ENCODE data around the gene PDE4D.
"Not testable (repeated sequence)": the region's sequence is repeated elsewhere in the genome, so short reads cannot be mapped to it uniquely, and the experiment has no call there.

PDE4D gene

DNA sequence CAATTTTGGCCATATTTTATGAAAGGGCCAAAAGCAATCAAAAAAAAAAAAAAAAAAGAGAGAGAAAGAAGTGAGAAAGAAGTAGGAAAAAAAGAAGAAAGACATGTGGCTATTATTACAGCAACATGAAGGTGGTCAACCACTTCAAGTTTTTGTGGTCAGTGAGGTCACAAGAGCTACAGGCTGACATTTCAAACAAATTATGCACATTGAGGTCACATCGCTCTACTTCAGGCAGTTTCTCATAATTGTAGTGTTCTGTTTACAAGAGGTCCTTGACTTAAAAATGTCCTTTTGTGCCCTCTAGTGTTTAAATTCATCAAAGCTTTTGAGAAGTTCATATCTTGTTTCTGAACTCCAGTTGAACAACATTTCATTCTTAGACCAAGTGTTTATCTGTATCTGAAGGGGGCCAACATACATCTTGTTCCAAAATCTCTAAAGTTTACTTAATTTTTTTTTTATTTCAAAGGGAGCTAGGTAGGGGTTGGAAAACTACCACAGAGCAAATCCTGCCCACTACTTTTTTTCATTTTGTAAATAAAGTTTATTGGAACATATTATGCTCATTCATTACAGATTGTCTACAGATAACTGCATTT is 513.1 kb downstream of the PDE4D start:
- TF ChIP-seq, protein P1, sequence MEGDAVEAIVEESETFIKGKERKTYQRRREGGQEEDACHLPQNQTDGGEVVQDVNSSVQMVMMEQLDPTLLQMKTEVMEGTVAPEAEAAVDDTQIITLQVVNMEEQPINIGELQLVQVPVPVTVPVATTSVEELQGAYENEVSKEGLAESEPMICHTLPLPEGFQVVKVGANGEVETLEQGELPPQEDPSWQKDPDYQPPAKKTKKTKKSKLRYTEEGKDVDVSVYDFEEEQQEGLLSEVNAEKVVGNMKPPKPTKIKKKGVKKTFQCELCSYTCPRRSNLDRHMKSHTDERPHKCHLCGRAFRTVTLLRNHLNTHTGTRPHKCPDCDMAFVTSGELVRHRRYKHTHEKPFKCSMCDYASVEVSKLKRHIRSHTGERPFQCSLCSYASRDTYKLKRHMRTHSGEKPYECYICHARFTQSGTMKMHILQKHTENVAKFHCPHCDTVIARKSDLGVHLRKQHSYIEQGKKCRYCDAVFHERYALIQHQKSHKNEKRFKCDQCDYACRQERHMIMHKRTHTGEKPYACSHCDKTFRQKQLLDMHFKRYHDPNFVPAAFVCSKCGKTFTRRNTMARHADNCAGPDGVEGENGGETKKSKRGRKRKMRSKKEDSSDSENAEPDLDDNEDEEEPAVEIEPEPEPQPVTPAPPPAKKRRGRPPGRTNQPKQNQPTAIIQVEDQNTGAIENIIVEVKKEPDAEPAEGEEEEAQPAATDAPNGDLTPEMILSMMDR (IDR thresholded peaks at IDR 0.05; ENCODE audit: low read depth, low read length): peak; percentile 47
- H3K4me3 ChIP-seq (ENCODE audit: low read depth, low read length): no peak overlapping the region
- DNase-seq (ENCODE audit: low read depth, low spot score): peak; percentile 85
- in situ Hi-C loops (cut with HindIII; ENCODE audit: low sequenced_read_pairs): no loop called here

DNA sequence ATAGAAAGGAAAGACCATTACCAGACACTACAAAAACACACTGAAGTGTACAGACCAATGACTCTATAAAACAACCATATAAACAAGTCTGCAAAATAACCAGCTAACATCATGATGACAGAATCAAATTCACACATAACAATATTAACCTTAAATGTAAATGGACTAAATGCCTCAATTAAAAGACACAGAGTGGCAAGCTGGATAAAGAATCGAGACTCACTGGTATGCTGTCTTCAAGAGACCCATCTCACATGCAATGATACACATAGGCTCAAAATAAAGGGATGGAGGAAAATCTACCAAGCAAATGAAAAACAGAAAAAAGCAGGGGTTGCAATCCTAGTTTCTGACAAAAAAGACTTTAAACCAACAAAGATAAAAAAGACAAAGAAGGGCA is 519.5 kb downstream of the PDE4D start:
- H3K4me3 ChIP-seq (ENCODE audit: low read depth, low read length); DNase-seq (ENCODE audit: low read depth, low spot score); in situ Hi-C loops (cut with HindIII; ENCODE audit: low sequenced_read_pairs): not testable (repeated sequence)

DNA sequence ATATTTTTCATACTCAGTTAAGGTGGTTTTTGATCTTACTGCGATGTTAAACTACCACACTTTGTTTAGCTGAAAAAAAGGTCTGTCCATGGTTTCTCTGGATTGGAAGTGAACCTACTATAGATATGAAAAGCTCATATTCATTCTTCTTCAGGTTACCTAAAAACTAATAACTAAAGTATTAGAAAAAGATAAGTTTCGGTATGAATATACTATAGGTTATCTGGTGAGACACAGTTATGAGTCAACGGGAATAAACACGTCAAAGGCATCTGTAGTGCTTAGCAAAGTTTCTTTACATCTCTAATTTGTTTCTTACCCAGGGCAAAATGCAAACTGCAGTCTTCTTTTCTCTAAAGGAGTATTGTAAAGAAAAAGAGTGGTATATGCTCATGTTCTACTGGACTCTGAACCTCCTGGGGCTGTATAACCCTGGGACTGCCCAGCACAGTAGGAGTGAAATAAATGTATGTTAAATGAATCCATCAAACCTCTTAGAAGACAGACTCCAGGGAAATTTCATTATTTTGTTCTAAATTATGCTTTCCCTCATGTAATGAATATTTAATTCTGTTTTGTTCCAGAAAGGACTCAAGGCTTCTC is 521.9 kb downstream of the PDE4D start:
- no peak for DNase-seq (ENCODE audit: low read depth, low spot score)
- TF ChIP-seq, protein P1 (IDR thresholded peaks at IDR 0.05; ENCODE audit: low read depth, low read length): no peak
- H3K4me3 ChIP-seq (ENCODE audit: low read depth, low read length): no peak overlapping the region
- in situ Hi-C loops (cut with HindIII; ENCODE audit: low sequenced_read_pairs): no loop called here

DNA sequence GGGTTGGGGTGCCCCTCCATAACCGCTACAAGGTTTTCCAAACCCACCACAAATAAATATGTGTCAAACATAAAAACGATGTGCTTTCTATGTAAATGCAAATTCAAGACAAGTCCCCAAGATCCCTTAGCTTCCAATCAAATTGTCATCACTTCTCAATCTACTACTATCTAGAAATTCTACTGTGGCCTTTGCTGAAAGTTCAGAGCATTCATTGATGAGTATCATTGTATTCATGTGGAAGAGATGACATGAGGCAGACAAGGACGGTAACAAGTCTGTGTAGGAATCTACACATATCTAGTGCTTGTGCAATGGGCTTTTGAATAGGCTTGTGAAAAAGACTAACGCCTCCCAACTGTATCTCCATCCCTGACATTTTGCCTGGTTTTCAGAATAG is 524.6 kb downstream of the PDE4D start:
- TF ChIP-seq, protein P1 (IDR thresholded peaks at IDR 0.05; ENCODE audit: low read depth, low read length): no peak
- DNase-seq (ENCODE audit: low read depth, low spot score): no peak
- H3K4me3 ChIP-seq (ENCODE audit: low read depth, low read length): no peak overlapping the region
- in situ Hi-C loops (cut with HindIII; ENCODE audit: low sequenced_read_pairs): no loop called here

DNA sequence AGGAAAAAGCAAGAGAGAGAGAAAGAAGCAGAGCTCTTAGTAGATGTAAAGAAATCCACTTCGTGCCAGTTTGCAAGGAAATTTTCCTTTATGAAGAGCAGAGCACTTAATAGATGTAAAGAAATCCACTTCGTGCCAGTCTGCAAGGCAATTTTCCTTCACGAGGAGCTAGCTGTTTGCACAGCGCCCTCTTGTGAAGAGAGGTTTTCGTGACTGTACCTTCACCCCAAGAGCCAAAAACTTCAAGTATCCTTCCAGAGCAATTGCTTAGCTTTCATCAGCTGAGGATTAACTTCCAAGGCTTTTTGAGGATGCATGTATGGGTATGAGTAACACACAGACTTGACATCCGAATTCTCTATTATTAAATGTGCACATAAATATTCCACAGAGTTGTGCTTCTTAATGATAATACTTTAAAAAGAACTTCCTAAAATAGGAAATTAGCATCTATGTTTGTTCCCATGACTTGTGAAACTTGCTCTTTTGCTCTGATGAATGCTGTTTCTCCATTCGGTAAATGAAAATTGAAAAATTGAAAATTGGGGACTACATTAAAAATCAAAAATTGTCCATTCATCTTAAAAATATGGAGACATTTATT is 525.6 kb downstream of the PDE4D start:
- in situ Hi-C loops (cut with HindIII; ENCODE audit: low sequenced_read_pairs): no loop called here
- peak; percentile 74 for DNase-seq (ENCODE audit: low read depth, low spot score)
- TF ChIP-seq, protein P1 (IDR thresholded peaks at IDR 0.05; ENCODE audit: low read depth, low read length): peak; percentile 86
- H3K4me3 ChIP-seq (ENCODE audit: low read depth, low read length): no peak overlapping the region

DNA sequence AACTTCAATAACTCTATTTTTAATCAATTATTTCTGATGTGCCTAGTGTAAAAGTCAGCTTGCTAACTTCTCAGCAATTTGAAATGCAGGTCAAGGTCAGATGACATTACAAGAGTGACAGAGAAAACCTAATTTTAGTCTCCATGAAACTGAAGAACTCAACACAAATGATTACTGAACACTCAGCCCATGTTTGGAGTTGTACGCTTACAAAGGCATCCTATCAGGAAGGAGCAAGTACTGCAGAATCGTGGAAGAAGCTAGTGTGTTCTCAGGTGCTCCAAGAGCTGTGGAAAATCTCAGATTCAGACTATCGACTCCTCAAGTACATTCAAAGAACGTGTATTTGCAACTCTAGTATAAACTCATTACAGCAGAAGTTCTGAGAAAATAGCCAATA is 526.7 kb downstream of the PDE4D start:
- in situ Hi-C loops (cut with HindIII; ENCODE audit: low sequenced_read_pairs): no loop called here
- H3K4me3 ChIP-seq (ENCODE audit: low read depth, low read length): no peak overlapping the region
- TF ChIP-seq, protein P1 (IDR thresholded peaks at IDR 0.05; ENCODE audit: low read depth, low read length): no peak
- DNase-seq (ENCODE audit: low read depth, low spot score): no peak

DNA sequence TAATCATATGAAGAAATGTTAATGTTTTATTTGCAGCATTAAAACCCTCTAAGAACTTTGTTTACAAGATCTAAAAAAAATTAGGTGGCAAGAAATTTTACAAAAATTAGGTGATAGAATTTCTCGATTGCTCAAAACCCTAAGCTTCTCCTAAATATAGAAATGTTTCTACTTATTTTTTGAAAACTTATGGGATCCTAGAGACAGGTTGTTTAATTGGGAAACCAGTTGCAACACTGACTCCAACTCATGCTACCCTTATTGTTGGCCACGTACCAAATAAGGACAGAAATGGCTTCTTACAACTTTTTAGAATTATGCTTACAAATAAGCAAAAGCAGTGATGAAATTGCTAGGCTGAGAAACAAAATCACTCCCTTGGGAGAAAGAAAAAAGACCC is 531.1 kb downstream of the PDE4D start:
- no peak for DNase-seq (ENCODE audit: low read depth, low spot score)
- in situ Hi-C loops (cut with HindIII; ENCODE audit: low sequenced_read_pairs): no loop called here
- TF ChIP-seq, protein P1 (IDR thresholded peaks at IDR 0.05; ENCODE audit: low read depth, low read length): no peak
- H3K4me3 ChIP-seq (ENCODE audit: low read depth, low read length): no peak overlapping the region

All from astrocyte of the spinal cord (primary cell).